Activated CD4-positive, CD25-positive, alpha-beta regulatory T cell treated with anti-CD3 and anti-CD28 coated beads, Interleukin-2, amount 50 U/mL, for 24 hours (primary cell): ENCODE data around the gene SYF2.

Experiments used
- ATAC-seq, 2 donors: fragments of 150-1000 bp; cut with Tn5 transposase; one replicate each; pipeline ENCODE4 v1.10.0; 2021; ENCODE audit warnings: mild to moderate bottlenecking in 1 of 2, moderate library complexity in 1 of 2

SYF2 gene

DNA sequence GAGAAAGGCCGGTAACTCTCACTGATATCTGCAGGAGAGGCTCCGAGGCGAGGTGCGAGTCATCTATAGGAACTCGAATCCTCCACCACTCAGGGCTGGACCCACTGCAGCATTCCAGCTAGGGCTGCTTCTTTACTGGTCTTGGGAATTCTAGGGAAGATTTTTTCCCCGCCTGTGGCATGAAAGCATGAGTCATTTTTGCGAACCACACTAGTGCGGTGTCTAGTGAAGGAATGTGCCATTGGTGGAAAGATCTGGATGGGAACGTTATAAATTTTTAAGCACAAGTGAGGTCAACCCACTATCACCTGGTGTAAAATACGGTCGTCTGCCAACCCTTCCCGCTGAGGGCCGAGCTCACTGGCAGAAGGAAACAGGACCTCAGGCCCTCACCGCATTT is 49.7 kb downstream of the SYF2 start:
- no peak for ATAC-seq

DNA sequence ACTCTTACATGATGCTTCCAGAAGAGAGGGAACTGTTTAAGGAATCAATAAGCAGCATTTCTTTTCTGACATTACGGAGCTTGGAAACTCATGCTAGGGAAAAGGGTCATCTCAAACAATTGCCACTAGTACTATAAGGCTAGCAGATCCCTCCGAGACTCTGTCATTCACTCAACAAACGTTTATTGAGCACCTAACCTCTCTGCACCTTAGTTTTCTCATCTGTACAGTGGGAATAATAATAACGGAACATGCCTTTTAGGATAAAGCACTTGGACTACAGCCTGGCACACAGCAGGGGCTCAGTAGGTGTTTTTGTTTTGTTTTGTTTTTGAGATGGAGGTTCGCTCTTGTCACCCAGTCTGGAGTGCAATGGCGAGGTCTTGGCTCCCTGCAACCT is 51.3 kb downstream of the SYF2 start:
- ATAC-seq, result no peak

DNA sequence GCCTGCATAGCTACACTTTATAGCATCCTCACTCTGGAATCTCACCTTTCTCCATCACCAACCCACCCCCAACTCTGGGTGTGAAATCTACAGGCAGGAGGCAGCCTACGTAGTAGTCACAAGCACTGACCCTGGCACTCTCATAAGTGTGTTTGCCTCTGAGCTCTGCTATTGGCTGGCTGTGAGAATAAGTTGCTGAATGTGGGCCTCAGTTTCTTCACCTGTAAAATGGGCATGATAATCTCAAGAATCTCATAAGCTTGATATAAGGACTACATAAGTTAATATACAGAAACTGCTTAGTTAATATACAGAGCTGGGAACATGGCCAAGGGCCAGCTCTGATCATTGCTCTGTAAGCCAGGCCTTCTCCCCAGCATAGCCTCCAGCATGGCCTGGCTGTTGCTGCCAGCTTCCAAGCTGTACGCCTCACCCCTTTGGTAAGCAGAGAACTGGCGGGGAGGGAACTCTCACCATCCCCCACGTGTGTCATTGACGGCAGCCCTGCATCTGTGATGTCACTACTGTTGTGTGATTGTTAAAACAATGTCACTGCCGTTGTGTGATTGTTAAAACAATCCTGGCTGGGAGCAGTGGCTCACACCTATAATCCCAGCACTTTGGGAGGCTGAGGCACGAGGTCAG is 53.3 kb downstream of the SYF2 start:
- ATAC-seq, result no peak

DNA sequence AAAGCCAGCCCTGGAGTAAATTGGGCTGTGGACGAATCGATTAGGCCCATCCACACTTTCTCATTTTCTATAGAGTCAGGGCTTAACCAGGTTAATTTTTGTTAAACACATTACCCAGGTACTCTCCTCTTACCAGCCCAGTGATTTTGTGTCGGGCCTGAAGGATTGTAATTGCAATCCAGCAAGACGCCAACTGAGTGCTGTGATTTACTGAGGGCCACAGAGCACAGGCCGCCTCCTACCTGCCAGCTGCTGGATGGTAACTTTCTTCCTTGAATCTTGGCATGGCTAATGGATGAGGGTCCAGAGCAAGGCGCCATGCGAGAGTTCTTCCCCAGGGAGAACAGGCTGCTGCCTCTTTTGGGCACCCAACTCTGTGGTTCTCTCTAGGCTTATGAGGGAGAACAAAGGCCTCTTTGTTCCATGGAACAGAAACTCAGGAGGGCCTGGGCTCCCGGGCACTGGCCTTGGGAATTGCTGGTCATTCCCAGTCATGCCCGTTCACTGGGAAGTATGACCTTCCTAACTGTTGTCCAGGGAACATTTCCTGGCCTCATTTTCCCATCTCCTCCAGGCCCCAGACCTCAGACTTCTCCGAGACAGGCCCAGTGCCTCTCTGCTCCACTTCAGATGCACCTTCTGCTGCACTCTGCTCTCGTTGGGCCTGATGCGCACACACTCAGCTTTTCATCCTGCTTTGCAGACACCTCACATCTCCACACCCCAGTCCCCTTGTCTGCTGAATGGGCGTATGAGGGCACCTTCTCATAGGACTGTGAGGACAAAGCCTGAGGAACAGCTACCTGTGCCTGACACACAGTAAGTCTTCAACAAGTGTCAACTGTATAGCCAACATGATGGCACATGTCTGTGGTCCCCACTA is 57.3 kb downstream of the SYF2 start:
- ATAC-seq, result no peak

- no peak for ATAC-seq
Observed at GRCh38 chr1:25174363-25174729, 58.0 kb downstream of the SYF2 start.

- no peak for ATAC-seq
Observed at GRCh38 chr1:25173809-25174340, 58.4 kb downstream of the SYF2 start.
